Neural cell (in vitro differentiated cells): ENCODE results near the gene CPB2.

Experiments used
- EZH2 ChIP-seq: fragments of 200-600, 300-800 bp; shearing (Covaris generic), sonication (generic); IDR thresholded peaks from 2 replicates; pipeline ENCODE4 v1.6.1; 2014; ENCODE audit warnings: antibody characterized with exemption, low read length, borderline replicate concordance, mild to moderate bottlenecking; ENCODE audit not compliant: insufficient read depth, poor library complexity, severe bottlenecking
- RAD21 ChIP-seq: fragments of 450-650 bp; conservative IDR thresholded peaks from 2 replicates; pipeline ENCODE4 v1.6.1; 2014; ENCODE audit warnings: antibody characterized with exemption, mild to moderate bottlenecking, moderate library complexity
- TF ChIP-seq, protein P1 (sequence below): fragments of 450-650 bp; IDR thresholded peaks from 2 replicates; pipeline ENCODE4 v1.5.1; 2014; ENCODE audit warnings: antibody characterized with exemption, mild to moderate bottlenecking, moderate library complexity; ENCODE audit not compliant: poor library complexity, severe bottlenecking

DNA sequence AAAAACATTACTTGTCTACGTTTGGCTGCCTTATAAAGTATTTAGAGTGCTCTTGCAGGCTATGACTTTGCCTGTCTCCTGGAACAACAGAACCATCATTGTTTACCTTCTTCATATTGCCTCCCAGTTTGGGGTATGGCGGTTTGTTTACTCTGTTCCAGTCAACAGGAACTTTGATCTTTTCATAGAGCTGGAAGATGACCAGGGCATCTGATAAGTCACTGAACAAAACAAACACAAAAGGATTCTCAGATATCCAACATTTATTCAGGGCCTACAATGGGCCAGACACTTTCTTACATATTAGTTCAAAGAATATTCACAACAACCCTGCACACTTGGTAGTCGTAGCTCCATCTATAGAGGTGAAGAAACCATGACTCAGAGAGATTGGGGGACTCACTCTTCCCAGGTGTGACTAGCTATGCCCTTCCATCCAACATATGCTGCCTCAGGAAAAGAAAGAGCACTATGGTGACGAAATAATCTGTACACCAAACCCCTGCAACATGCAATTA lies 38.4 kb upstream of the CPB2 start:
- TF ChIP-seq, protein P1, sequence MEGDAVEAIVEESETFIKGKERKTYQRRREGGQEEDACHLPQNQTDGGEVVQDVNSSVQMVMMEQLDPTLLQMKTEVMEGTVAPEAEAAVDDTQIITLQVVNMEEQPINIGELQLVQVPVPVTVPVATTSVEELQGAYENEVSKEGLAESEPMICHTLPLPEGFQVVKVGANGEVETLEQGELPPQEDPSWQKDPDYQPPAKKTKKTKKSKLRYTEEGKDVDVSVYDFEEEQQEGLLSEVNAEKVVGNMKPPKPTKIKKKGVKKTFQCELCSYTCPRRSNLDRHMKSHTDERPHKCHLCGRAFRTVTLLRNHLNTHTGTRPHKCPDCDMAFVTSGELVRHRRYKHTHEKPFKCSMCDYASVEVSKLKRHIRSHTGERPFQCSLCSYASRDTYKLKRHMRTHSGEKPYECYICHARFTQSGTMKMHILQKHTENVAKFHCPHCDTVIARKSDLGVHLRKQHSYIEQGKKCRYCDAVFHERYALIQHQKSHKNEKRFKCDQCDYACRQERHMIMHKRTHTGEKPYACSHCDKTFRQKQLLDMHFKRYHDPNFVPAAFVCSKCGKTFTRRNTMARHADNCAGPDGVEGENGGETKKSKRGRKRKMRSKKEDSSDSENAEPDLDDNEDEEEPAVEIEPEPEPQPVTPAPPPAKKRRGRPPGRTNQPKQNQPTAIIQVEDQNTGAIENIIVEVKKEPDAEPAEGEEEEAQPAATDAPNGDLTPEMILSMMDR, result no peak
- TF ChIP-seq RAD21 (no peak), EZH2 (no peak)
